SJCRH30 (cell line): ENCODE results near the gene SAXO1. TPM values are rescaled to one million over a fixed set of nuclear protein-coding genes. Genes with fewer than 3 reads are reported as not detected.

Source experiments
- DNase-seq, 2 experiments: peaks; one replicate each; pipeline ENCODE4 v3.0.0-alpha.2; 2015 to 2020
- H3K27ac ChIP-seq: fragments of 250-450 bp; sonication (Bioruptor Pico); 2 replicates; pipeline ENCODE4 v1.5.1; 2020; ENCODE audit warnings: mild to moderate bottlenecking, moderate library complexity
- H3K27me3 ChIP-seq: fragments of 250-450 bp; sonication (Bioruptor Pico); 2 replicates; pipeline ENCODE4 v1.5.1; 2020; ENCODE audit warnings: mild to moderate bottlenecking, moderate library complexity
- H3K36me3 ChIP-seq: fragments of 250-450 bp; sonication (Bioruptor Pico); 2 replicates; pipeline ENCODE4 v1.5.1; 2020; ENCODE audit warnings: mild to moderate bottlenecking, moderate library complexity
- H3K4me1 ChIP-seq: fragments of 250-450 bp; sonication (Bioruptor Pico); 2 replicates; pipeline ENCODE4 v1.5.1; 2020; ENCODE audit warnings: mild to moderate bottlenecking, moderate library complexity
- H3K4me3 ChIP-seq: fragments of 250-450 bp; sonication (Bioruptor Pico); 2 replicates; pipeline ENCODE4 v1.5.1; 2020; ENCODE audit warnings: mild to moderate bottlenecking, moderate library complexity
- H3K9me3 ChIP-seq: fragments of 250-450 bp; sonication (Bioruptor Pico); replicated peaks from 2 replicates; pipeline ENCODE4 v1.5.1; 2020; ENCODE audit warnings: mild to moderate bottlenecking, moderate library complexity
- total RNA-seq: library from RNA; depleted of rRNA; stranded (reverse); fragments of >200 nt; shearing (Covaris generic); gene quantifications from 2 replicates; pipeline ENCODE4 v1.2.3, GENCODE V29; 2014; rRNA removed

Gene SAXO1, protein sequence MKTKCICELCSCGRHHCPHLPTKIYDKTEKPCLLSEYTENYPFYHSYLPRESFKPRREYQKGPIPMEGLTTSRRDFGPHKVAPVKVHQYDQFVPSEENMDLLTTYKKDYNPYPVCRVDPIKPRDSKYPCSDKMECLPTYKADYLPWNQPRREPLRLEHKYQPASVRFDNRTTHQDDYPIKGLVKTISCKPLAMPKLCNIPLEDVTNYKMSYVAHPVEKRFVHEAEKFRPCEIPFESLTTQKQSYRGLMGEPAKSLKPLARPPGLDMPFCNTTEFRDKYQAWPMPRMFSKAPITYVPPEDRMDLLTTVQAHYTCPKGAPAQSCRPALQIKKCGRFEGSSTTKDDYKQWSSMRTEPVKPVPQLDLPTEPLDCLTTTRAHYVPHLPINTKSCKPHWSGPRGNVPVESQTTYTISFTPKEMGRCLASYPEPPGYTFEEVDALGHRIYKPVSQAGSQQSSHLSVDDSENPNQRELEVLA
- not detected in 2 replicates for total RNA-seq

DNA sequence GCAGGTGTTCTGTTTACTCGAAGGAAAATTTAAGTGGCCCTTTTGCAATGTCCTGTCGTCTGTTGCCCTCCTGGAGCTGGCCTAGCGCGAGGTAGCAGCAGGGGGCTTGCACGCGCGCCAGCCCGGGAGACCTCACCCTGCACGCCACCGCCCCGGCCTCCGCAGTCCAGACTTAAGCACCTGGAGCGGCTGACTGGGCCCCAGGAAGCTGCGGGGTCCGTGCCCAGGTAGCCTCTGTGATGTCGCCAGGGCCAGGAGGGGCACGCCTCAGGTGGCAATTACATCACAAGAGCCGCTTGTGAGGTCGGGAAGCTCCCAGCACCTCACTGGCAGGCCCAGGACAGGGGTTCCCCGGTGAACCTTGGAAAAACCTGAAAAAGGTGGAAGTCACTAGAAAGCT lies at the start of gene SAXO1:
Gene SAXO1 (minus strand): TSS at position 195 of the 400 bp plus-strand sequence. CDS start 301 bp downstream, outside the sequence.
- H3K27me3 ChIP-seq, result no peaks in the 10 kb centered on the region
- H3K9me3 ChIP-seq, result no peaks in the 10 kb centered on the region
- H3K4me1 ChIP-seq, result no peaks in the 10 kb centered on the region
- no peak within 1 kb of the TSS for H3K4me3 ChIP-seq
- no peak within 1 kb of the TSS for H3K27ac ChIP-seq
- DNase-seq, result no peak
- H3K36me3 ChIP-seq, result no peaks in the 10 kb centered on the region

DNA sequence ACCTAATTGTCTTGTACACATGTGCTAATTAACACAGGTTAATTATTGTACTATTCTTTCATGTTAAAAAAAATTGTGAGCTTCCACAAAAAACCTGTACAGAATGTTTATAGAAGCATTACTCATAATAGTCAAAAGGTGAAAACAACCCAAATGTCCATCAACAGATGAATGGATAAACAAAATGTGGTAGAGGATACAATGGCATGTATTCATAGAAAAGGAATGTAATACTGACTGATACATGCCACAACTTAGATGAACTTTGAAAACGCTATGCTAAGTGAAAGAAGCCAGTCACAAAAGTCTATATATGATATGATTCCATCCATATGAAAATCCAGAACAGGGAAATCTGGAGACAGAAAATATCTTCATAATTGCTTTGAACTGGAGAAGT lies 41.8 kb upstream of the SAXO1 start:
- Histone ChIP-seq H3K27ac (no peak overlapping the region), H3K9me3 (no peaks in the 10 kb centered on the region), H3K4me3 (no peak overlapping the region), H3K36me3 (peaks cover 53% of the 10 kb centered on the region), H3K27me3 (no peaks in the 10 kb centered on the region), H3K4me1 (no peaks in the 10 kb centered on the region)
- no peak for DNase-seq

DNA sequence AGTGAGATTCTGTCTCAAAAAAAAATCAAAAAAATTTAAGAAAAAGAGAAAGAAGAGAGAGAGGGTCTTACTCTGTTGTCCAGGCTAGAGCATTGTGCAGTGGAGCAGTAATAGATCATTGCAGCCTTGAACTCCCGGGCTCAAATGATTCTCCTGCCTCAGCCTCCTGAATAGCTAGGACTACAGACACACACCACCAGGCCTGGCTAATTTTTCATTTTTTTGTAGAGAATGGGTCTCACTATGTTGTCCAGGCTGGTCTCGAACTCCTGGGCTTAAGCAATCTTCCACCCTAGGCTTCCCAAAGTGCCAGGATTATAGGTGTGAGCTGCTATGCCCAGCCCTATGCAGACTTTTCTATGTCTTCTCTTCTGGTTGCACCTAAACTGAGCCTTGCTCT lies 41.2 kb upstream of the SAXO1 start:
- peaks cover 56% of the 10 kb centered on the region for H3K36me3 ChIP-seq
- H3K4me1 ChIP-seq, result no peaks in the 10 kb centered on the region
- H3K27me3 ChIP-seq, result no peaks in the 10 kb centered on the region
- no peak overlapping the region for H3K4me3 ChIP-seq
- DNase-seq, result no peak
- H3K27ac ChIP-seq, result no peak overlapping the region
- no peaks in the 10 kb centered on the region for H3K9me3 ChIP-seq

DNA sequence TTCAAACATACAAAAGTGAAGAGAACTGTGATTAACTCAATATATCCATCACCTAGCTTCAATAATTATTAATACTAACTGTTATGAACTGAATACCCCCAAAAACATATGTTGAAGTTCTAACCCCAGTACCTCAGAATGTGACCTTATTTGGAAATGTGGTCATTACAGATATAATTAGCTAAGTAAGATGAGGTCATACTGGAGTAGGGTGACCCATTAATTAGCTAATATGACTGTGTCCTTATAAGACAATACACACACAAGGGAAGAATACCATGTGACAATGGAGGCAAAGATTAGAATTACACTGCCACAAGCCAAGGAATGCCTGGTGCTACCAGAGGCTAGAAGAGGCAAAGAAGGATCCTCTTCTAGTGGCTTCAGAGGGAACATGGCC lies 24.0 kb upstream of the SAXO1 start:
- Histone ChIP-seq H3K4me3 (no peak overlapping the region), H3K9me3 (no peaks in the 10 kb centered on the region)

DNA sequence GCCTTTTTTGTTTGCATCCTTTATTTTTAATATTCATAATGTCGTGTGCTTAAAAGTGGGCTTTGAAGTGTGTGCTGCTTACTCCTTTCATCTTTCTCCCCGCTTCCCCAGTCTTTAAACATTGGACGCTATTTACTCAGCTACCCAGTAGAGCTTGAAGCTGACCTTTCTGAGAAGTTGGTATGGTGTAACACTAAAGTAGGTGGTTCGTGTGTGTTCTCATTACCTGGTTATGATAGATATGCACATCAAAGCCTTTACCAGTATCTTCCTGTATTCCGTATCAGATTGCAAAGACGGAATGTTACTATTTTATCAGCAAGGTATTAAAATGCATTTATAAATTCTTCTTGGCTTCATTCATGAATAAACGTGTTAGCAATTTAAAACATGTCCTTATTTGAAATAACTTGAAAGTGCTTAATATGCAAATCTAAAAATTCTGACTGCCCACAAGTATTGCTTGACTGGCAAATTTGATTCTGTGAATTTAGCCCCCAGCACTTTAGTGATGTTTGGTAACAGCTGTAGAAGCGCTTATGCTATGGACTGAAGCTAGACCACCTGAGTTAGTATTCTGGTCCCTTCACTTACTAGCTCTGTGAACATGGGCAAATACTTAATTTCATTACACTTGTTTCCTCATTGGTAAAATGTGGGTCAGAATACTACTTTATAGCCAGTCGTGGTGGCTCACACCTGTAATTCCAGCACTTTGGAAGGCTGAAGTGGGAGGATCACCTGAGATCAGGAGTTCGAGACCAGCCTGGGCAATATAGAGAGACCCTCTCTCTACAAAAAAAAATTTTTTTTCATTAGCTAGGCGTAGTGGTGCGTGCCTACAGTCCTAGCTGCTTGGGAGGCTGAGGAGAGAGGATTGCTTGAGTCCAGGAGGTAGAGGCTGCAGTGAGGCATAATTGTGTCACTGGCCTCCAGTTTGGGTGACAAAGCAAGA lies 17.9 kb upstream of the SAXO1 start:
- no peaks in the 10 kb centered on the region; the same call in 1 of the 2 replicates for H3K36me3 ChIP-seq
- peak overlapping the region; percentile 84 for H3K4me3 ChIP-seq
- H3K9me3 ChIP-seq, result no peaks in the 10 kb centered on the region
- DNase-seq, result peak in 1 of 2 experiments; percentile 45
- H3K4me1 ChIP-seq, result no peaks in the 10 kb centered on the region
- H3K27me3 ChIP-seq, result no peaks in the 10 kb centered on the region
- no peak overlapping the region for H3K27ac ChIP-seq

More for the DNA sequence above, 24.0 kb upstream of the SAXO1 start:
- DNase-seq, result no peak
- H3K36me3 ChIP-seq, result peaks cover 46% of the 10 kb centered on the region
- no peaks in the 10 kb centered on the region for H3K4me1 ChIP-seq
- H3K27me3 ChIP-seq, result no peaks in the 10 kb centered on the region
- H3K27ac ChIP-seq, result no peak overlapping the region

DNA sequence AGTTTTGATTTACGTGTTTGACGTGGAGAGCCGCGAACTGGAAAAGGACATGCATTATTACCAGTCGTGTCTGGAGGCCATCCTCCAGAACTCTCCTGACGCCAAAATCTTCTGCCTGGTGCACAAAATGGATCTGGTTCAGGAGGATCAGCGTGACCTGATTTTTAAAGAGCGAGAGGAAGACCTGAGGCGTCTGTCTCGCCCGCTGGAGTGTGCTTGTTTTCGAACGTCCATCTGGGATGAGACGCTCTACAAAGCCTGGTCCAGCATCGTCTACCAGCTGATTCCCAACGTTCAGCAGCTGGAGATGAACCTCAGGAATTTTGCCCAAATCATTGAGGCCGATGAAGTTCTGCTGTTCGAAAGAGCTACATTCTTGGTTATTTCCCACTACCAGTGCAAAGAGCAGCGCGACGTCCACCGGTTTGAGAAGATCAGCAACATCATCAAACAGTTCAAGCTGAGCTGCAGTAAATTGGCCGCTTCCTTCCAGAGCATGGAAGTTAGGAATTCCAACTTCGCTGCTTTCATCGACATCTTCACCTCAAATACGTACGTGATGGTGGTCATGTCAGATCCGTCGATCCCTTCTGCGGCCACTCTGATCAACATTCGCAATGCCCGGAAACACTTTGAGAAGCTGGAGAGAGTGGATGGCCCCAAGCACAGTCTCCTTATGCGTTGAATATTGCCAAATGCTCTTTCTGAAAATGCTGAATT lies 17.1 kb upstream of the SAXO1 start:
- H3K4me3 ChIP-seq, result peak overlapping the region; percentile 84
- H3K9me3 ChIP-seq, result no peaks in the 10 kb centered on the region
- peak; percentile 17 to 38 for DNase-seq
- no peaks in the 10 kb centered on the region for H3K4me1 ChIP-seq
- H3K36me3 ChIP-seq, result no peaks in the 10 kb centered on the region
- H3K27ac ChIP-seq, result peak overlapping the region; percentile 58
- H3K27me3 ChIP-seq, result no peaks in the 10 kb centered on the region

DNA sequence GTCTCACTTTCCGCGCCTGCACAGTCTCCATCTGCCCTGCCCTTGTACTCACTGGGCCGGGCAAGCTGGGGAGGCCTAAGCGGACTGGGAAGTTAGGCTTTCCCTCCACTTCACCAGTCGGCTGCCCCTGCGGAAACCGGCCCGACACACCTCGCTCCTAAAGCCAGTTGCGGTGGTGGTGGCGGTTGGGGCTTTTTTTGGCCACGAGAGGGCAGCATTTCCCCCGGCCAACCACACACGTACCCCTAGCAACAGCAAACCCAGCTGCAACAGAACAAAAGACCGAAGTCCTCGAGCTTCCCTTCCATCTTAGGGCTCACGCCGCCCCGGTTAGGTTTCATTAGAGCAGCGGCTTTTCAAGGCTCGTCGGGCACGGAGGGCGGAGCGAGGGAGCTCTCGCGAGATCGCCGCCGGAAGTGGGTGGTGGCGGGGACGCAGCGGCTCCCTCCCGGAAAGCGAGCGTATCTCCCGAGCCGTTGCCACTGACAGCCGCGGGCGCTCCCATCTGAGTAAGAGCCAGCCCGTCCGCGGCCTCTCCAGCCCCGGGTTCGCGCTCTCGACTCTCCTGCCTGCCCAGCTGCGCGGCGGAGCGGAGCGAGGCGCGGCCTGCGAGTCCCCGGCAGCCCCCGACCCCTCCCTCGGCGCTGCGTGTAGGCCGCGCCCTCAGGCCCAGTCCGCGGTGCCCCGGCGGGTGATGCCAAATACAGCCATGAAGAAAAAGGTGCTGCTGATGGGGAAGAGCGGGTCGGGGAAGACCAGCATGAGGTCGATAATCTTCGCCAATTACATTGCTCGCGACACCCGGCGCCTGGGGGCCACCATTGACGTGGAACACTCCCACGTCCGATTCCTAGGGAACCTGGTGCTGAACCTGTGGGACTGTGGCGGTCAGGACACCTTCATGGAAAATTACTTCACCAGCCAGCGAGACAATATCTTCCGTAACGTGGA lies 16.2 kb upstream of the SAXO1 start, which contains the start of gene RRAGA:
Gene RRAGA (plus strand): TSS at position 462 of the 951 bp plus-strand sequence. CDS start 233 bp downstream, at position 695.
- H3K27ac ChIP-seq, result peak within 1 kb of the TSS; percentile 58
- H3K36me3 ChIP-seq, result no peaks in the 10 kb centered on the region
- DNase-seq, result peak; percentile 94 to 97
- H3K9me3 ChIP-seq, result no peaks in the 10 kb centered on the region
- no peaks in the 10 kb centered on the region for H3K27me3 ChIP-seq
- peak within 1 kb of the TSS; percentile 84 for H3K4me3 ChIP-seq
- no peaks in the 10 kb centered on the region for H3K4me1 ChIP-seq

DNA sequence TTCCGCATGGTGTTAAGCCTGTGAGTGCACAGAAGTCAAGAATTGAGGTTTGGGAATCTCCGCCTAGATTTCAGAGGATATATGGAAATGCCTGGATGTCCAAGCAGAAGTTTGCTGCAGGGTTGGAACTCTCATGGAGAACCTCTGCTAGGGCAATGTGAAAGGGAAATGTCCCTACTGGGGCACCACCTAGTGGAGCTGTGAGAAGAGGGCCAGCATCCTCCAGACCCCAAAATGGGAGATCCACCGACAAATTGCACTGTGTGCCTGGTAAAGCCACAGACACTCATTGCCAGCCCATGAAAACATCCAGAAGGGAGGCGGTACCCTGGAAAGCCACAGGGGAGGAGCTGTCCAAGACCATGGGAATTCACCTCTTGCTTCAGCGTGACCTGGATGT lies 3.6 kb upstream of the SAXO1 start:
- no peaks in the 10 kb centered on the region for H3K4me1 ChIP-seq
- peak in 1 of 2 experiments; percentile 11 for DNase-seq
- H3K27ac ChIP-seq, result no peak overlapping the region
- no peaks in the 10 kb centered on the region for H3K36me3 ChIP-seq
- H3K9me3 ChIP-seq, result no peaks in the 10 kb centered on the region
- no peaks in the 10 kb centered on the region for H3K27me3 ChIP-seq
- no peak overlapping the region for H3K4me3 ChIP-seq

DNA sequence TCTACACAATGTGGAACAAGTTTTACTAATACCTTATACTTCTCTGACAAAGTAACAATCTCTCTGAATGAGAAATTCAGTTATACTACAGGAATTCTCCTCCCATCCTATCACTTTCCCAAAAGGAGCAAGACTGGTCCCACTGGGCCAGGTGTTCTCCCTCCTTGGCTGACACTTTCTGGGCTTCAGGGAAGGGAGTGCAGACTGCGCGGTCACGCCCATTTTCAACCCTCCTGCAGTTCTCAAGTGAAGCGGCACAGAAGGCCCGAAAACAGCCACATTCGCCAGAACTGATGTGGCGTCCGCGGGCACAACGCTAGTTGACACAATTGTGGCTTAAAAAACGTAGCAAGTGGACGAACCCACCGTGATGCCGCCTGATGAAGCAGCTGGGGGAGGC lies 603 bp downstream of the SAXO1 start:
- Histone ChIP-seq H3K4me1 (no peaks in the 10 kb centered on the region), H3K36me3 (no peaks in the 10 kb centered on the region), H3K27ac (no peak overlapping the region), H3K4me3 (no peak overlapping the region), H3K27me3 (no peaks in the 10 kb centered on the region), H3K9me3 (no peaks in the 10 kb centered on the region)
- no peak for DNase-seq

DNA sequence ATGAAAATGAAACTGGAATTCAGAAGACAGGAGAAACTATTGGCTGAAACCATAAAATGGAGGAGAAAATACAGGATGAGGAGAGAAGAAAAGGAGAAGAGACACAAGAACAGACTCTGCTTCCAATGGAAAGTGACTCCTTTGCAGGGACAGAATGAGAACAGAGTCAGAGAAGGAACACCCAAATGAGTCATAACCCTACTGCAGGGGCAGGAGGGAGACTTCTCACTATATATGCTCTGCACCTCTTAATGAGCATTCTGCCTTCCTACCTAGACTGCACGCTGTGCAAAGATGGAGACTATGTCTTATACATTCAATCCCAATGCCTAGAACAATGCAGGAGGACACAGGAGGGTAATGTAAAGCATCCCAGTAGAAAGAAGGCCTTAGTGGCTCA lies 2.1 kb downstream of the SAXO1 start:
- no peaks in the 10 kb centered on the region for H3K9me3 ChIP-seq
- H3K27me3 ChIP-seq, result no peaks in the 10 kb centered on the region
- no peak for DNase-seq
- H3K4me1 ChIP-seq, result no peaks in the 10 kb centered on the region
- no peak overlapping the region for H3K27ac ChIP-seq
- no peaks in the 10 kb centered on the region for H3K36me3 ChIP-seq
- no peak overlapping the region for H3K4me3 ChIP-seq

DNA sequence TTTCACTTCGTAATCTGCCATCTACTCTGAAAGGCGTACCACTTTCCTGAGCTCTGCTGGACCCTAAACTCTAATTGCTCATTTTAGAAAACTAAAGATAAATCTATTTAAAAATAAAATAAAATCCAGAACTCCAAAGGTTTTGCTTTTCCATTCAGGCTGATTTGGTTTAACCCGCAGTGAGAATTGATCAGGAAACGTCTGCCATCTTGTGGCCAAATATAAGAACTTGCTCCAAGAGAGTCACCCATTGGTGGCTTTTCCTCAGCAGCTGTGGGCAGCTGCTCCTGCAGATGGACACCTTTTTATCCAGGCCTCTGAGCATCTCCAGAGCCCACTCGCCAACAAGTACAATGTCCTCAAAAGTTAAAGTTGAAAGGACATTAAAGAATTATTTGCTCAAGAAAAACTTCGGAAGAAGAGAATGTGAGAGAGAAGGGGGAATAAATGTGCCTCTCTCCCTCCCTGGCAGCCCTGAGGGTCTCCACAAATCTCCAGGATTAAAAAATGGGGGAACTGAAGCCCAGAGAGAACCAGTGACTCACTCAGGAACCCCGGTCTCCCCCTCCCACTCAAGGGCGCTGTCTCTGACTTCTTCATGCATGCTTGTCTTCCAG lies 4.1 kb downstream of the SAXO1 start:
- H3K27me3 ChIP-seq, result no peaks in the 10 kb centered on the region
- H3K9me3 ChIP-seq, result no peaks in the 10 kb centered on the region
- peak; percentile 45 to 83 for DNase-seq
- H3K4me1 ChIP-seq, result no peaks in the 10 kb centered on the region
- H3K27ac ChIP-seq, result no peak overlapping the region
- no peaks in the 10 kb centered on the region for H3K36me3 ChIP-seq
- H3K4me3 ChIP-seq, result no peak overlapping the region

DNA sequence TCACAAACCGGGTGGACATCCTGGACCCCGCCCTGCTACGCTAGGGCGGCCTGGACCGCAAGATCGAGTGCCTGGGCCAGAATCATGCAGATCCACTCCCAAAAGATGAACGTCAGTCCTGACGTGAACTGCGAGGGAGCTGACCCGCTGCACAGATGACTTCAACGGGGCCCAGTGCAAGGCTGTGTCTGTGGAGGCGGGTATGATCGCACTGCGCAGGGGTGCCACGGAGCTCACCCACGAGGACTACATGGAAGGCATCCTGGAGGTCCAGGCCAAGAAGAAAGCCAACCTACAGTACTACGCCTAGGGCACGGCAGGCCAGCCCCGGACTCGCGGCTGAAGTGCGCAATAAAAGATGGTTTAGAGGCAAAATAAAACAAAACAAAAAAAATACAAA lies 5.2 kb downstream of the SAXO1 start:
- H3K27me3 ChIP-seq, result no peaks in the 10 kb centered on the region
- H3K36me3 ChIP-seq, result no peaks in the 10 kb centered on the region
- H3K4me1 ChIP-seq, result no peaks in the 10 kb centered on the region
- DNase-seq, result no peak
- H3K9me3 ChIP-seq, result no peaks in the 10 kb centered on the region
- H3K4me3 ChIP-seq, result no peak overlapping the region
- no peak overlapping the region for H3K27ac ChIP-seq

DNA sequence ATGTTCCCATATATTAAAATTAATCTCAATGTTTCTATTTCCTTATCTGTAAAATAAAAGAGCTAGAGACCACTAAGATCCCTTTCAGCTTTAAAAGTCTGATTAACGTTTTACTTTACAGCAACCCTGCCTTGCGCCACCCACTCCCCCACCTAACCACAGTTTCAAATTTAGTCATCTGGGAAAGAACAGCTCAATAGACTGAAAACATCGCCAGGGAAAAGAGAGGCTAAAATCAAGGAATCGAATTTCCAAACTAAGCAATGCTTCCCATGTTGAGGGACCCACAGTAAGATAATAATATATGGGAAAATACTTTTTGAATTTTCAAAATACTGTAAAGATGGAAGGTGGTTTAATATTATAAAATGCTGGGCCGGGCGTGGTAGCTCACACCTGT lies 6.6 kb downstream of the SAXO1 start:
- no peak overlapping the region for H3K27ac ChIP-seq
- no peaks in the 10 kb centered on the region for H3K4me1 ChIP-seq

More for the DNA sequence above, 6.6 kb downstream of the SAXO1 start:
- no peaks in the 10 kb centered on the region for H3K9me3 ChIP-seq
- no peak overlapping the region for H3K4me3 ChIP-seq
- no peaks in the 10 kb centered on the region for H3K36me3 ChIP-seq
- no peaks in the 10 kb centered on the region for H3K27me3 ChIP-seq
- no peak for DNase-seq
